HCT116 (cell line): ENCODE results near the gene PRPSAP1.
"Not testable (repeated sequence)": the region's sequence is repeated elsewhere in the genome, so short reads cannot be mapped to it uniquely, and the experiment has no call there.

ENCODE experiments used
- EGR1 ChIP-seq: IDR thresholded peaks from 2 replicates; pipeline ENCODE4 v1.6.1; 2012; ENCODE audit warnings: low read depth
- EZH2 ChIP-seq: fragments of 200-600 bp; sonication (generic); IDR thresholded peaks from 2 replicates; pipeline ENCODE4 v1.6.1; 2017; ENCODE audit warnings: antibody characterized with exemption, mixed run types
- EZH2phosphoT487 ChIP-seq: fragments of 200-600 bp; IDR thresholded peaks from 2 replicates; pipeline ENCODE4 v1.6.1; 2018; ENCODE audit warnings: antibody characterized with exemption, borderline replicate concordance
- POLR2A ChIP-seq: IDR thresholded peaks from 2 replicates; pipeline ENCODE4 v1.7.0; 2011; ENCODE audit warnings: borderline replicate concordance; ENCODE audit not compliant: insufficient read depth, insufficient read length; ENCODE audit errors: extremely low read depth
- POLR2AphosphoS5 ChIP-seq: IDR thresholded peaks from 2 replicates; pipeline ENCODE4 v1.6.1; 2011; ENCODE audit warnings: mild to moderate bottlenecking, low read depth, low read length, moderate library complexity
- SIN3A ChIP-seq: IDR thresholded peaks from 2 replicates; pipeline ENCODE4 v1.6.1; 2012; ENCODE audit warnings: low read depth
- SP1 ChIP-seq: IDR thresholded peaks from 2 replicates; pipeline ENCODE4 v1.6.1; 2012; ENCODE audit warnings: low read depth
- SRF ChIP-seq: IDR thresholded peaks from 2 replicates; pipeline ENCODE4 v1.6.1; 2012; ENCODE audit warnings: low read depth
- ZNF274 ChIP-seq: fragments of 200-500 bp; sonication (Bioruptor generic); IDR thresholded peaks from 2 replicates; pipeline ENCODE4 v1.6.1; 2014; ENCODE audit warnings: mild to moderate bottlenecking, low read depth, low read length, inconsistent platforms
- TF ChIP-seq, protein P1 (sequence below), 3 experiments: fragments of 200-600 bp in 1 of 3; sonication (generic) in 1 of 3; IDR thresholded peaks in 2 of 3; conservative IDR thresholded peaks in 1 of 3; 2 replicates each; pipeline ENCODE4 v1.5.1; 2012 to 2017; ENCODE audit warnings: low read depth in 2 of 3, low read length in 2 of 3, antibody characterized with exemption in 1 of 3, borderline replicate concordance in 1 of 3, control low read depth in 1 of 3, mild to moderate bottlenecking in 1 of 3, mixed read lengths in 1 of 3, mixed run types in 1 of 3, moderate library complexity in 1 of 3; ENCODE audit not compliant: insufficient read depth in 1 of 3
- TF ChIP-seq, protein P2 (sequence below): IDR thresholded peaks from 2 replicates; pipeline ENCODE4 v1.6.1; 2012
- TF ChIP-seq, protein P3 (sequence below): IDR thresholded peaks from 2 replicates; pipeline ENCODE4 v1.6.1; 2012

GRCh38 chr17:76346936-76347335 lies 6.8 kb downstream of the PRPSAP1 start:
- TF ChIP-seq, protein P1, sequence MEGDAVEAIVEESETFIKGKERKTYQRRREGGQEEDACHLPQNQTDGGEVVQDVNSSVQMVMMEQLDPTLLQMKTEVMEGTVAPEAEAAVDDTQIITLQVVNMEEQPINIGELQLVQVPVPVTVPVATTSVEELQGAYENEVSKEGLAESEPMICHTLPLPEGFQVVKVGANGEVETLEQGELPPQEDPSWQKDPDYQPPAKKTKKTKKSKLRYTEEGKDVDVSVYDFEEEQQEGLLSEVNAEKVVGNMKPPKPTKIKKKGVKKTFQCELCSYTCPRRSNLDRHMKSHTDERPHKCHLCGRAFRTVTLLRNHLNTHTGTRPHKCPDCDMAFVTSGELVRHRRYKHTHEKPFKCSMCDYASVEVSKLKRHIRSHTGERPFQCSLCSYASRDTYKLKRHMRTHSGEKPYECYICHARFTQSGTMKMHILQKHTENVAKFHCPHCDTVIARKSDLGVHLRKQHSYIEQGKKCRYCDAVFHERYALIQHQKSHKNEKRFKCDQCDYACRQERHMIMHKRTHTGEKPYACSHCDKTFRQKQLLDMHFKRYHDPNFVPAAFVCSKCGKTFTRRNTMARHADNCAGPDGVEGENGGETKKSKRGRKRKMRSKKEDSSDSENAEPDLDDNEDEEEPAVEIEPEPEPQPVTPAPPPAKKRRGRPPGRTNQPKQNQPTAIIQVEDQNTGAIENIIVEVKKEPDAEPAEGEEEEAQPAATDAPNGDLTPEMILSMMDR (IDR thresholded peaks at IDR 0.05 in 2 of 3, conservative IDR thresholded peaks at IDR 0.05 in 1 of 3; ENCODE audit: borderline replicate concordance in 1 of 3, insufficient read depth in 1 of 3, low read depth in 2 of 3, low read length in 2 of 3) = not testable (repeated sequence)
- TF ChIP-seq EGR1, EZH2phosphoT487, EZH2, SP1, POLR2AphosphoS5, SRF, POLR2A, ZNF274, SIN3A: not testable (repeated sequence)
- TF ChIP-seq, protein P2, sequence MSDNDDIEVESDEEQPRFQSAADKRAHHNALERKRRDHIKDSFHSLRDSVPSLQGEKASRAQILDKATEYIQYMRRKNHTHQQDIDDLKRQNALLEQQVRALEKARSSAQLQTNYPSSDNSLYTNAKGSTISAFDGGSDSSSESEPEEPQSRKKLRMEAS = not testable (repeated sequence)
- TF ChIP-seq, protein P3, sequence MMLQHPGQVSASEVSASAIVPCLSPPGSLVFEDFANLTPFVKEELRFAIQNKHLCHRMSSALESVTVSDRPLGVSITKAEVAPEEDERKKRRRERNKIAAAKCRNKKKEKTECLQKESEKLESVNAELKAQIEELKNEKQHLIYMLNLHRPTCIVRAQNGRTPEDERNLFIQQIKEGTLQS = not testable (repeated sequence)
